Measurements from ENCODE around the gene CMTM8. TPM values are rescaled to one million over a fixed set of nuclear protein-coding genes. Genes with fewer than 3 reads are reported as not detected.

The CMTM8 gene
- total and polyA plus RNA-seq, 2 of the 8 experiments (the other 6 are each of a cell fraction or from before 2014, with no cell fraction given) = 10.5 to 22.4 TPM

DNA sequence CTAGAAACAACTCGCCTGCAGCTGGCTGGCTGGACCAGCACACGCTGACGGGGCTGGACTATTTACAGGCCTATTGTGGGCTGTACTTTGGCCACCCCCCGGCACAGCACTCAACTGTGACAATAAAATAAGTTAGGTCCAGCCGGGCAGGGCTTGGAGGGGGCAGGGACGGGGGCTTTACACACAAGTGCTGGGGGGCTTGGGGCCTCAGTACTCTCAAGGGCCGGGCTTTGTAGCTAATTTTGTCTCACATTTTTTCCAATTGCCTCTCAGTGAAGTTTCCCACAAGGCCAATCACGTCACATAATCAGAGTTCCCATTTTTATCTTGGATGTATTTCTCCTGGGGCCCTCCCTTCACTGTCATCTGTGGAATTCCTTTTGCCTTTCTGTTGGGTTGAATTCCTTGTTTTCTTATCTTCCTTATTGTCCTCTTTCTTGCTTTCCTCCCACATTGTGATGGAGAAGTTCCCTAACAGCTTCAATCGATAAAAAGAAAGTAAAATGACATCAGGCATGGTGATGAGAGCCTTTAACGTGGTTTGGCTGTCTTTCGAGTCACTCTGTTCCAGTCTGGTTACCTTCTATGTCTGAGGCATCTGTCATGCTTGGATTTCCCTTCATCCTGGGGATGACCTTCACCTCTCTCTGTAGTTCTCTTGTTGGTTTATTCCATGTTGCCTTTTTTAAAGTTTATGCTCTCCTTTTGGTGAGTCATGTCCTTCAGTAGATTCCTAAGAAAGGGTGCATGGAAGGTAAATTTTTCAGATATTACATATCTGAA lies 109.1 kb downstream of the CMTM8 start (continued):
- TF ChIP-seq RNF2 (IDR thresholded peaks at IDR 0.05; ENCODE audit: borderline replicate concordance, low read depth, low read length, missing control alignments, poor library complexity, severe bottlenecking) = no peak
